K562 (cell line): Measurements from ENCODE around the gene SMIM10L1. TPM values are rescaled to one million over a fixed set of nuclear protein-coding genes. Genes with fewer than 3 reads are reported as not detected.
A peak's percentile ranks its signal among the peaks of the same experiment; 100 is the strongest.

Experiments
- ATAC-seq: fragments of 200-7000 bp; cut with Tn5 transposase; 3 replicates; pipeline ENCODE4 v1.9.1; 2020; ENCODE audit warnings: moderate library complexity
- BruUV-seq: library from RNA; stranded (reverse); fragments of 400-500 nt; replicated peaks from 2 replicates; lab custom pipeline; 2021; lab: Mats Ljungman, UMichigan
- CTCF ChIA-PET: fragments of 300-600 bp; formaldehyde crosslinking; extraction: SDS; loops from one replicate; lab custom pipeline; 2021; ENCODE audit warnings: low intra/inter-chr PET ratio; lab: Yijun Ruan, JAX
- POLR2A ChIA-PET: fragments of 300-600, 350-650 bp; sonication (Branson Sonifier 250); formaldehyde crosslinking; extraction: SDS; loops from one replicate; lab custom pipeline; 2021; ENCODE audit warnings: antibody characterized with exemption, inconsistent platforms; lab: Yijun Ruan, JAX
- DNase-seq, 4 experiments: peaks; one replicate each; pipeline versions ENCODE4 v3.0.0 to v3.0.0-alpha.2; 2011 to 2018; ENCODE audit warnings: low spot score in 3 of 4, mixed read lengths in 3 of 4; ENCODE audit errors: extremely low read depth in 1 of 4
- FAIRE-seq: peaks from 2 replicates; lab custom pipeline; 2011; peaks lifted over from hg19 to GRCh38; lab: Jason Lieb, UNC
- H2AFZ ChIP-seq: 2 replicates; pipeline ENCODE4 v1.6.0; 2011; ENCODE audit warnings: low read depth, low read length, control low read depth, inconsistent platforms
- H3K27ac ChIP-seq: fragments of 200-600 bp; 3 replicates; pipeline ENCODE4 v1.8.0; 2011; ENCODE audit warnings: low read depth, mild to moderate bottlenecking, control low read depth, inconsistent platforms, low read length, moderate library complexity, mixed read lengths; ENCODE audit errors: extremely low read depth
- H3K27me3 ChIP-seq, 2 experiments: fragments of 300-600 bp in 1 of 2; 2 replicates in 1 of 2; 3 replicates in 1 of 2; pipeline versions ENCODE4 v1.6.0 to v1.8.0; 2011; ENCODE audit warnings: inconsistent platforms in 2 of 2, low read length in 2 of 2, mild to moderate bottlenecking in 1 of 2, mixed read lengths in 1 of 2, moderate library complexity in 1 of 2; ENCODE audit not compliant: control insufficient read depth in 2 of 2, insufficient read depth in 2 of 2
- H3K36me3 ChIP-seq: fragments of 300-600 bp; 3 replicates; pipeline ENCODE4 v1.8.0; 2011; ENCODE audit warnings: mild to moderate bottlenecking, low read length, inconsistent platforms; ENCODE audit not compliant: control insufficient read depth, insufficient read depth
- H3K4me1 ChIP-seq, 2 experiments: fragments of 200-600 bp in 1 of 2; replicated peaks in 1 of 2; 2 replicates in 1 of 2; 3 replicates in 1 of 2; pipeline versions ENCODE4 v1.5.1 to v1.8.0; 2011; ENCODE audit warnings: inconsistent platforms in 2 of 2, low read length in 2 of 2, mild to moderate bottlenecking in 1 of 2, mixed read lengths in 1 of 2, moderate library complexity in 1 of 2; ENCODE audit not compliant: control insufficient read depth in 2 of 2, insufficient read depth in 2 of 2
- H3K4me2 ChIP-seq: 2 replicates; pipeline ENCODE4 v1.6.1; 2011; ENCODE audit warnings: low read length, control low read depth, inconsistent platforms, mixed read lengths; ENCODE audit not compliant: insufficient read depth
- H3K4me3 ChIP-seq: fragments of 200-600 bp; sonication (generic), shearing (Covaris generic); 2 replicates; pipeline ENCODE4 v1.5.1; 2016; ENCODE audit warnings: control low read depth, inconsistent platforms
- H3K79me2 ChIP-seq: fragments of 200-600 bp; 3 replicates; pipeline ENCODE4 v1.8.0; 2011; ENCODE audit warnings: low read length, inconsistent platforms; ENCODE audit not compliant: control insufficient read depth, insufficient read depth
- H3K9ac ChIP-seq, 2 experiments: 2 replicates each; pipeline versions ENCODE4 v1.6.0 to v1.6.1; 2011; ENCODE audit warnings: low read depth in 2 of 2, low read length in 2 of 2, control low read depth in 1 of 2, inconsistent platforms in 1 of 2, mild to moderate bottlenecking in 1 of 2, mixed read lengths in 1 of 2; ENCODE audit not compliant: insufficient read depth in 1 of 2
- H3K9me1 ChIP-seq: one replicate; pipeline ENCODE4 v1.6.0; 2011; ENCODE audit warnings: inconsistent platforms, mild to moderate bottlenecking, low read length, moderate library complexity; ENCODE audit not compliant: control insufficient read depth, insufficient read depth
- H3K9me3 ChIP-seq: replicated peaks from 2 replicates; pipeline ENCODE4 v1.5.1; 2011; ENCODE audit warnings: low read depth, low read length, inconsistent platforms; ENCODE audit not compliant: control insufficient read depth, insufficient read depth
- H4K20me1 ChIP-seq: replicated peaks from 2 replicates; pipeline ENCODE4 v1.6.1; 2011; ENCODE audit warnings: low read length, inconsistent platforms, mixed read lengths; ENCODE audit not compliant: control insufficient read depth, insufficient read depth
- CBX5 ChIP-seq: IDR thresholded peaks from 2 replicates; pipeline ENCODE4 v1.6.1; 2014; ENCODE audit warnings: low read depth, borderline replicate concordance
- FOS ChIP-seq: IDR thresholded peaks from 3 replicates; pipeline ENCODE4 v1.6.1; 2011; ENCODE audit not compliant: insufficient read length; ENCODE audit errors: extremely low read depth
- HDAC3 ChIP-seq: fragments of 450-650 bp; IDR thresholded peaks from 2 replicates; pipeline ENCODE4 v1.6.1; 2018; ENCODE audit warnings: borderline replicate concordance, mild to moderate bottlenecking, moderate library complexity; ENCODE audit not compliant: partially characterized antibody
- HMGN3 ChIP-seq: IDR thresholded peaks from 2 replicates; pipeline ENCODE4 v1.6.1; 2011; ENCODE audit warnings: borderline replicate concordance, low read depth, mild to moderate bottlenecking, mixed read lengths, low read length; ENCODE audit not compliant: insufficient read length; ENCODE audit errors: extremely low read depth
- IRF2 ChIP-seq: sonication (generic); formaldehyde crosslinking; IDR thresholded peaks from 2 replicates; pipeline ENCODE4 v1.8.1; 2022; ENCODE audit warnings: mild to moderate bottlenecking, missing genetic modification reagents
- MAFF ChIP-seq: IDR thresholded peaks from 2 replicates; pipeline ENCODE4 v1.6.1; 2012; ENCODE audit warnings: low read length, improper control_type of control experiment
- NFIC ChIP-seq: fragments of 450-650 bp; IDR thresholded peaks from 2 replicates; pipeline ENCODE4 v1.6.1; 2017; ENCODE audit warnings: mild to moderate bottlenecking, inconsistent platforms
- NFRKB ChIP-seq: fragments of 450-650 bp; IDR thresholded peaks from 2 replicates; pipeline ENCODE4 v1.6.1; 2016; ENCODE audit warnings: low read depth
- RB1 ChIP-seq: fragments of 450-650 bp; IDR thresholded peaks from 2 replicates; pipeline ENCODE4 v1.6.1; 2017; ENCODE audit warnings: low read depth, mild to moderate bottlenecking
- SMAD4 ChIP-seq: fragments of 250-450 bp; sonication (Bioruptor Pico); conservative IDR thresholded peaks from 2 replicates; pipeline ENCODE4 v1.8.0; 2021; ENCODE audit warnings: inconsistent platforms, mild to moderate bottlenecking, moderate library complexity
- ZNF3 ChIP-seq: fragments of 250-450 bp; sonication (Bioruptor Pico); IDR thresholded peaks from 2 replicates; pipeline ENCODE4 v1.5.0; 2021; ENCODE audit warnings: mild to moderate bottlenecking, moderate library complexity
- ZNF696 ChIP-seq: fragments of 250-450 bp; sonication (Bioruptor Pico); conservative IDR thresholded peaks from 2 replicates; pipeline ENCODE4 v1.4.0; 2020; ENCODE audit warnings: mild to moderate bottlenecking, moderate library complexity
- ZNF766 ChIP-seq: fragments of 200-800 bp; sonication (Bioruptor generic); conservative IDR thresholded peaks from 2 replicates; pipeline ENCODE4 v1.6.1; 2016; ENCODE audit warnings: missing genetic modification characterization, missing compliant biosample characterization
- ZNF778 ChIP-seq: fragments of 450-650 bp; formaldehyde crosslinking; IDR thresholded peaks from 2 replicates; pipeline ENCODE4 v1.4.0; 2020; ENCODE audit warnings: mild to moderate bottlenecking, moderate library complexity
- WGBS: fragments of 100-300 bp; shearing (Covaris generic); methylation state at CpG from one replicate; pipeline ENCODE4 v1.1.6; 2016; ENCODE audit warnings: low coverage, mixed read lengths; ENCODE audit not compliant: insufficient coverage; ENCODE audit errors: missing lambda C conversion rate; 5-methylcytosine and 5-hydroxymethylcytosine counted together
- in situ Hi-C: fragments of 300-500 bp; cut with MboI; formaldehyde crosslinking; loops from 4 replicates; pipeline ENCODE4 v1.15.0; 2018; ENCODE audit warnings: inconsistent platforms, mixed read lengths
- intact Hi-C: fragments of 100-400 bp; cut with micrococcal nuclease; formaldehyde crosslinking; loops from 2 replicates; pipeline ENCODE4 v1.14.2; 2022
- polyA plus RNA-seq, 8 experiments: library from polyadenylated mRNA; depleted of rRNA in 4 of 8; stranded (reverse) in 5 of 8; unstranded in 3 of 8; fragments of >200 nt; fragmentation: Nextera tagmentation in 2 of 8; fragmentation: Illumina TruSeq in 1 of 8; extraction: Ambion mirVana in 2 of 8; extraction: Trizol in 1 of 8; gene quantifications; 2 replicates each; pipeline versions ENCODE4 v1.2.1 to v1.2.3, GENCODE V29; 2011 to 2014; ENCODE audit warnings: inconsistent platforms in 1 of 8, missing spikeins in 1 of 8
- total RNA-seq, 7 experiments: library from RNA; depleted of rRNA in 6 of 7; stranded (reverse); fragments of >200 nt in 6 of 7; fragmentation: Illumina TruSeq in 2 of 7; extraction: Trizol in 2 of 7; gene quantifications; 2 replicates each; pipeline versions ENCODE4 v1.2.1 to v1.2.3, GENCODE V29; 2011 to 2021; ENCODE audit warnings: low replicate concordance in 1 of 7
- TF ChIP-seq, protein P1 (sequence below), 2 experiments: IDR thresholded peaks; 2 replicates each; pipeline ENCODE4 v1.6.1; 2012; ENCODE audit warnings: improper control_type of control experiment in 2 of 2, low read depth in 2 of 2, low read length in 2 of 2, borderline replicate concordance in 1 of 2
- TF ChIP-seq, protein P2 (sequence below), 2 experiments: fragments of 450-650 bp in 1 of 2; sonication (generic) in 1 of 2; formaldehyde crosslinking in 1 of 2; IDR thresholded peaks in 1 of 2; conservative IDR thresholded peaks in 1 of 2; 2 replicates each; pipeline versions ENCODE4 v1.6.1 to v1.8.1; 2016 to 2023; ENCODE audit warnings: mild to moderate bottlenecking in 2 of 2, moderate library complexity in 2 of 2, inconsistent platforms in 1 of 2, missing genetic modification reagents in 1 of 2
- TF ChIP-seq, protein P3 (sequence below): IDR thresholded peaks from 3 replicates; pipeline ENCODE4 v1.6.1; 2011; ENCODE audit warnings: borderline replicate concordance, mild to moderate bottlenecking, moderate library complexity; ENCODE audit not compliant: insufficient read length; ENCODE audit errors: extremely low read depth

The SMIM10L1 gene
- total and polyA plus RNA-seq, 9 of the 15 experiments (the other 6 are each of a cell fraction or from before 2014, with no cell fraction given) = 3.0 to 12.1 (median 9.0) TPM

GRCh38 chr12:11174022-11174421, 3.0 kb downstream of the SMIM10L1 start:
- ChIA-PET CTCF (no interaction called here), POLR2A (no interaction called here)
- H3K36me3 ChIP-seq = peaks cover 19% of the 10 kb centered on the region; the same call in 2 of the 3 replicates
- no peak overlapping the region for H2AFZ ChIP-seq
- H3K27ac ChIP-seq = no peak overlapping the region
- no peak overlapping the region; a peak in 1 of 4 replicates for H3K9ac ChIP-seq
- ATAC-seq (no peak), DNase-seq (no peak), FAIRE-seq (no peak)
- no peaks in the 10 kb centered on the region for H3K27me3 ChIP-seq
- peaks cover 6 to 12% of the 10 kb centered on the region in 2 experiments; a peak in 4 of 5 replicates for H3K4me1 ChIP-seq
- no peaks in the 10 kb centered on the region for H3K9me3 ChIP-seq
- in situ Hi-C loops = no loop called here
- peaks cover 58% of the 10 kb centered on the region for H3K79me2 ChIP-seq
- BruUV-seq = no TSS peak
- 0 out of 2 replicates have a peak, but pooled peaks cover 3% of the 10 kb centered on the region for H4K20me1 ChIP-seq
- 100% methylated on average over 2 of the region's 2 CpGs for WGBS
- intact Hi-C loops = no loop called here
- no peak overlapping the region for H3K4me3 ChIP-seq
- no peak overlapping the region for H3K4me2 ChIP-seq
- no peaks in the 10 kb centered on the region for H3K9me1 ChIP-seq
- TF ChIP-seq CBX5 = no peak
- TF ChIP-seq, protein P1, sequence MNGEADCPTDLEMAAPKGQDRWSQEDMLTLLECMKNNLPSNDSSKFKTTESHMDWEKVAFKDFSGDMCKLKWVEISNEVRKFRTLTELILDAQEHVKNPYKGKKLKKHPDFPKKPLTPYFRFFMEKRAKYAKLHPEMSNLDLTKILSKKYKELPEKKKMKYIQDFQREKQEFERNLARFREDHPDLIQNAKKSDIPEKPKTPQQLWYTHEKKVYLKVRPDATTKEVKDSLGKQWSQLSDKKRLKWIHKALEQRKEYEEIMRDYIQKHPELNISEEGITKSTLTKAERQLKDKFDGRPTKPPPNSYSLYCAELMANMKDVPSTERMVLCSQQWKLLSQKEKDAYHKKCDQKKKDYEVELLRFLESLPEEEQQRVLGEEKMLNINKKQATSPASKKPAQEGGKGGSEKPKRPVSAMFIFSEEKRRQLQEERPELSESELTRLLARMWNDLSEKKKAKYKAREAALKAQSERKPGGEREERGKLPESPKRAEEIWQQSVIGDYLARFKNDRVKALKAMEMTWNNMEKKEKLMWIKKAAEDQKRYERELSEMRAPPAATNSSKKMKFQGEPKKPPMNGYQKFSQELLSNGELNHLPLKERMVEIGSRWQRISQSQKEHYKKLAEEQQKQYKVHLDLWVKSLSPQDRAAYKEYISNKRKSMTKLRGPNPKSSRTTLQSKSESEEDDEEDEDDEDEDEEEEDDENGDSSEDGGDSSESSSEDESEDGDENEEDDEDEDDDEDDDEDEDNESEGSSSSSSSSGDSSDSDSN (IDR thresholded peaks at IDR 0.05; ENCODE audit: borderline replicate concordance in 1 of 2, low read depth in 2 of 2, low read length in 2 of 2) = no peak
- TF ChIP-seq, protein P2, sequence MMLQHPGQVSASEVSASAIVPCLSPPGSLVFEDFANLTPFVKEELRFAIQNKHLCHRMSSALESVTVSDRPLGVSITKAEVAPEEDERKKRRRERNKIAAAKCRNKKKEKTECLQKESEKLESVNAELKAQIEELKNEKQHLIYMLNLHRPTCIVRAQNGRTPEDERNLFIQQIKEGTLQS (IDR thresholded peaks at IDR 0.05) = peak; percentile 51; the same call in 1 of the 2 replicates
- TF ChIP-seq, protein P2 (CRISPR knock-in tag; conservative IDR thresholded peaks at IDR 0.05) = no peak
- no peak for TF ChIP-seq NFRKB
- TF ChIP-seq FOS = no peak
- TF ChIP-seq IRF2 (CRISPR knock-in tag) = no peak
- TF ChIP-seq NFIC = peak; percentile 58
- TF ChIP-seq, protein P3, sequence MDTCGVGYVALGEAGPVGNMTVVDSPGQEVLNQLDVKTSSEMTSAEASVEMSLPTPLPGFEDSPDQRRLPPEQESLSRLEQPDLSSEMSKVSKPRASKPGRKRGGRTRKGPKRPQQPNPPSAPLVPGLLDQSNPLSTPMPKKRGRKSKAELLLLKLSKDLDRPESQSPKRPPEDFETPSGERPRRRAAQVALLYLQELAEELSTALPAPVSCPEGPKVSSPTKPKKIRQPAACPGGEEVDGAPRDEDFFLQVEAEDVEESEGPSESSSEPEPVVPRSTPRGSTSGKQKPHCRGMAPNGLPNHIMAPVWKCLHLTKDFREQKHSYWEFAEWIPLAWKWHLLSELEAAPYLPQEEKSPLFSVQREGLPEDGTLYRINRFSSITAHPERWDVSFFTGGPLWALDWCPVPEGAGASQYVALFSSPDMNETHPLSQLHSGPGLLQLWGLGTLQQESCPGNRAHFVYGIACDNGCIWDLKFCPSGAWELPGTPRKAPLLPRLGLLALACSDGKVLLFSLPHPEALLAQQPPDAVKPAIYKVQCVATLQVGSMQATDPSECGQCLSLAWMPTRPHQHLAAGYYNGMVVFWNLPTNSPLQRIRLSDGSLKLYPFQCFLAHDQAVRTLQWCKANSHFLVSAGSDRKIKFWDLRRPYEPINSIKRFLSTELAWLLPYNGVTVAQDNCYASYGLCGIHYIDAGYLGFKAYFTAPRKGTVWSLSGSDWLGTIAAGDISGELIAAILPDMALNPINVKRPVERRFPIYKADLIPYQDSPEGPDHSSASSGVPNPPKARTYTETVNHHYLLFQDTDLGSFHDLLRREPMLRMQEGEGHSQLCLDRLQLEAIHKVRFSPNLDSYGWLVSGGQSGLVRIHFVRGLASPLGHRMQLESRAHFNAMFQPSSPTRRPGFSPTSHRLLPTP = no peak
- no peak for TF ChIP-seq ZNF778
- no peak for TF ChIP-seq MAFF
- TF ChIP-seq ZNF3 = no peak
- no peak for TF ChIP-seq SMAD4 (CRISPR knock-in tag)
- no peak for TF ChIP-seq ZNF696 (CRISPR knock-in tag)
- TF ChIP-seq ZNF766 (CRISPR knock-in tag) = 0 out of 2 replicates have a peak, but pooled peaks have one; percentile 22
- no peak for TF ChIP-seq HMGN3
- no peak for TF ChIP-seq RB1
- TF ChIP-seq HDAC3 = no peak
